Measurements from ENCODE around the gene MYL6.

The MYL6 gene

GRCh38 chr12:56156464-56157200, 1.5 kb upstream of the MYL6 start:
- FAIRE-seq (peak; percentile 11), DNase-seq (ENCODE audit: low spot score) (peak; percentile 57)

GRCh38 chr12:56157201-56158028, 744 bp upstream of the MYL6 start:
- FAIRE-seq (peak; percentile 17), DNase-seq (ENCODE audit: low spot score) (peak; percentile 75)

DNA sequence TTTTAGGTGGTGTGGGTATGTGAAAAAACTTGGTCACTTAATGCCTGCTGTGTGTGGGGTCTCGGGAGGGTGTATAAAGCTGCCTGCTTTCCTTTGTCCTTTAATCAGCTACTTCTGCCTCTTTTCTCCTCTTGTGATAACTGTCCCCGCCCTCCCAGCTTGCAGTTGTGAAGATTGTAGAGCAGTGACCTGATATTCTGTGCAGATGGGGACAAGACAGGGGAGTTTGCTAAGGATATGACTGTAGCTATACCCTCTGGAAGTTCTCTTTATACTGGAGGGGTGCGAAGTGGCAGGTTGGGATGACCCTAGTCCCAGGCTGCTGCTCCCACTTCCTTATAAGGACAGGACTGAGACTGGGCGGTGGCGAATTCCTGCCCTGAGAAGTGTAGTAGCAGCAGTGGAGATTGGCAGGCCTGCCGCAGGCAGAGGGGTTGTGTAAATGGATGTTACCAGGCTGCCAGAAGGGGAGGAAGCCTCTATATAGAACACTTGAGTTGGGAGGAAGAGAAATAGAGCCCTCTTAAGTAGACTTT, 835 bp downstream of the MYL6 start:
- DNase-seq (ENCODE audit: low spot score) (peak; percentile 49), FAIRE-seq (no peak)

- DNase-seq (ENCODE audit: low spot score) (no peak), FAIRE-seq (no peak)
Observed at GRCh38 chr12:56159482-56160192, 1.5 kb downstream of the MYL6 start.

GRCh38 chr12:56160193-56160763, 2.1 kb downstream of the MYL6 start:
- no peak for FAIRE-seq
- DNase-seq (ENCODE audit: low spot score) = no peak

- FAIRE-seq (no peak), DNase-seq (ENCODE audit: low spot score) (no peak)
Observed at GRCh38 chr12:56160894-56161689, 2.9 kb downstream of the MYL6 start.

DNA sequence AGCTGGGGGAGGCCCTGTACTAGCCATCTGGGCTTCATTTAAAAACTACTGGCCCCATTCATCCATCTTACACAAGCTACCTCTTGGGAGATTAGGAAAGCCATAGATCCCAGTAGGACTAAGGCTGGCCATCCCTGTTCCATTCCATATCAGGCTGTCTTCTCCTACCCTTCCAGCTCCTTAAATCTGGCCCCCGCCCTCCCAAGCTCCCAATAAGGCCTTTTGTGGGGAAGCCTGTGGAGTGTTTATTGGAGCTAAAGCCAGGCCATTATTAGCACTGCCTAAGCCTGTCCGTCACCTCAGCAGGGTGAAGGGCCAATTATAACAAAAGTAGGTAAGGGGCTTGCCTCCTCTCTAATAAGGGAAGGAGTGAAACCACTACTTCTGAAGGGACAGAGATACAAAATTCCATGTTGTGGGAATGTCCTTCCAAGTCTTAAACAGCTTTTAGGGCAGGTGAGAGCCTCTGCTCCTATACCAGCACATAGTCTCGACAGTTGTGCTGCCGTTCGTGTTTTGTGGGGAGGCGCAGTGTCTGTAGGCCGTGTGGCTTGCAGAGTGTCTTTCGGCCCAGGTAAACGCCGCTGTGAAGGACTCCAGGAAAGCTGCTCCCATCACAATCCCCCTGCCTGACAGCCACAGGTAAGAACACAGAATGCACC, 3.7 kb downstream of the MYL6 start:
- FAIRE-seq = no peak
- DNase-seq (ENCODE audit: low spot score) = no peak

- FAIRE-seq = no peak
- DNase-seq (ENCODE audit: low spot score) = no peak
Observed at GRCh38 chr12:56162468-56163290, 4.5 kb downstream of the MYL6 start.

- DNase-seq (ENCODE audit: low spot score) (no peak), FAIRE-seq (no peak)
Observed at GRCh38 chr12:56163533-56164344, 5.6 kb downstream of the MYL6 start.

DNA sequence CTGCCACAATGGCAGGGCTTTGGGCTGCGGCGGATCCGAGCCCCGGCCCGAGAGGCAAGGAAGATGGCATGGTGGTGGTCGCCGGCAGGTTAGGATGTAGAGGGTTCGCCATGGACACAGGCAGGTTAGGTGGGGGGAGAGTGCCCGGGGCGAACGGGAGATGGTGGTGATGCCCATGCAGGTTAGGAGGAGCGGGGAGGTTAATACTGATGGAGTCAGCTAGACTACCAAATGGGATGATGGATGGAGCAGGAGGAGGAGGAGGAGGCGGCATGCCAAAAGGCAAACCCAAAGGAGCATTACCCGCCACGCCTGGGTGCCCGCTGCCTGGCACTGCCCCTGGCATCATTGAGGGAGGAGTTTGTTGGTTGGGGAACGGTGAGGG, 6.2 kb downstream of the MYL6 start:
- DNase-seq (ENCODE audit: low spot score) (no peak), FAIRE-seq (no peak)

GRCh38 chr12:56165369-56165768, 7.2 kb downstream of the MYL6 start:
- FAIRE-seq = no peak
- no peak for DNase-seq (ENCODE audit: low spot score)

DNA sequence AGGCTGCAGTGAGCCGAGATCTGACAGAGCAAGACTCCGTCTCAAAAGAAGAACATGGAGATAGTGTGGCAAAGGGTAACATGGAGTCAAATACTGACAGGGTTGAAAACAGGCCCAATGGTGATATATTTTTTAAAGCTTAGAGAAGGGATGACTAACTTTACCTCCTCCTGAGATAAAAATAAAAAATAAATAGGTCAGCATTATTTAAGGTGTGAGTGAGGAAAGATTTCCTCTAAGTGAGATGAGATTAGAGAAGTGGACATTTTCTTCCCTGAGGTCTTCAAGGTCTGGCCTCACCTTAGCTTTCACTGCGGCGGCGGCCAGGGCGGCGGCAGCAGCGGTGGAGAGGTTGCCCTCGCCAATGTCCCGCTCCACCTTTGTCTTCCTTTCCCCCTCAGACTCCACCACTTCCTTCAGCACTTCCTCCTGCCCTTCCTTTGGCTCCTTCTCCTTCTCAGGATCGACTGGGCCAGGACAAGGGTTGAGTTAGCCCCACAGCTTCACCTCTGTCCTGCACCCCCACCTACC, 11.1 kb downstream of the MYL6 start:
- FAIRE-seq (no peak), DNase-seq (ENCODE audit: low spot score) (no peak)

- FAIRE-seq (no peak), DNase-seq (ENCODE audit: low spot score) (no peak)
Observed at GRCh38 chr12:56172839-56173238, 14.7 kb downstream of the MYL6 start.

GRCh38 chr12:56178347-56178746, 20.2 kb downstream of the MYL6 start:
- no peak for DNase-seq (ENCODE audit: low spot score)
- FAIRE-seq = no peak

DNA sequence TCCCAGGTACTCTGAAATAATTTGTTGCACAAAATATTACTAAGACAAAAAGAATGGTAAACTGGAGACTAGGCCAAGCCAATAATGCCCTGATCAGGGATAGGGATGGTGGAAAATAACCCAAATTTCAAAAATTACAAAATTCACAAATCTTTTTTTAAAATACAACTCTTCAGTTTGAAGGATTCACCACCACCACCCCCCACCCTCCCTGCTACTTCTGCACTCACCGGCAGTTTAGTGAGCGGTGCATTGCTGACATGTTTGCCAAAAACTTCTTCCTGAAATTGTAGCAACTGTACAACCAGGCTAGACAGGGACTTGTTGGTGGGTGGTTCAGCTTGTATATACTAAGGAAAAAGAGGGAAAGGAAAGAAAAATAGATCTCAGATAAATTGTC, 28.8 kb downstream of the MYL6 start:
- no peak for FAIRE-seq
- no peak for DNase-seq (ENCODE audit: low spot score)

- FAIRE-seq = no peak
Observed at GRCh38 chr12:56188131-56188777, 30.1 kb downstream of the MYL6 start.

GRCh38 chr12:56188778-56189098, 30.6 kb downstream of the MYL6 start:
- FAIRE-seq (no peak), DNase-seq (ENCODE audit: low spot score) (no peak)

More at GRCh38 chr12:56188131-56188777, 30.1 kb downstream of the MYL6 start:
- DNase-seq (ENCODE audit: low spot score) = no peak

All from RCC 7860 (cell line).